ENCODE results near the gene ATP10D.

ATP10D gene

GRCh38 chr4:47485047-47485692, at the start of gene ATP10D:
TSS of gene ATP10D (plus strand) at chr4:47485275. CDS start at chr4:47512541, 27,266 bp downstream.
- peak within 1 kb of the TSS; percentile 98 to 99 (median 99) for H3K27ac Mint-ChIP-seq
- H3K4me3 Mint-ChIP-seq: peak within 1 kb of the TSS; percentile 90 to 97 (median 94)
- TF ChIP-seq CTCF (IDR thresholded peaks at IDR 0.05; ENCODE audit: unreplicated experiment in 3 of 3): no peak
- no peaks in the 10 kb centered on the region for H3K36me3 Mint-ChIP-seq (ENCODE audit: low read depth)
- peaks cover 13% of the 10 kb centered on the region for H3K4me1 Mint-ChIP-seq
- no peaks in the 10 kb centered on the region for H3K9me3 Mint-ChIP-seq
- no peaks in the 10 kb centered on the region for H3K27me3 Mint-ChIP-seq (ENCODE audit: low read depth)

- H3K27me3 Mint-ChIP-seq (ENCODE audit: low read depth): no peaks in the 10 kb centered on the region
- no peaks in the 10 kb centered on the region for H3K9me3 Mint-ChIP-seq
- H3K27ac Mint-ChIP-seq: no peak overlapping the region
- peaks cover 4% of the 10 kb centered on the region for H3K36me3 Mint-ChIP-seq (ENCODE audit: low read depth)
- no peak for TF ChIP-seq CTCF (IDR thresholded peaks at IDR 0.05; ENCODE audit: unreplicated experiment in 3 of 3)
- no peaks in the 10 kb centered on the region for H3K4me1 Mint-ChIP-seq
- no peak overlapping the region for H3K4me3 Mint-ChIP-seq
Observed at GRCh38 chr4:47442980-47443379, 42.1 kb upstream of the ATP10D start.

GRCh38 chr4:47444031-47444430, 41.0 kb upstream of the ATP10D start:
- H3K4me1 Mint-ChIP-seq: no peaks in the 10 kb centered on the region
- H3K4me3 Mint-ChIP-seq: no peak overlapping the region
- H3K36me3 Mint-ChIP-seq (ENCODE audit: low read depth): peaks cover 10% of the 10 kb centered on the region
- no peak for TF ChIP-seq CTCF (IDR thresholded peaks at IDR 0.05; ENCODE audit: unreplicated experiment in 3 of 3)
- H3K27me3 Mint-ChIP-seq (ENCODE audit: low read depth): no peaks in the 10 kb centered on the region
- H3K27ac Mint-ChIP-seq: no peak overlapping the region
- no peaks in the 10 kb centered on the region for H3K9me3 Mint-ChIP-seq

GRCh38 chr4:47451657-47452056, 33.4 kb upstream of the ATP10D start:
- H3K36me3 Mint-ChIP-seq (ENCODE audit: low read depth): peaks cover 45% of the 10 kb centered on the region
- no peaks in the 10 kb centered on the region for H3K4me1 Mint-ChIP-seq
- TF ChIP-seq CTCF (IDR thresholded peaks at IDR 0.05; ENCODE audit: unreplicated experiment in 3 of 3): no peak
- H3K27me3 Mint-ChIP-seq (ENCODE audit: low read depth): no peaks in the 10 kb centered on the region
- H3K4me3 Mint-ChIP-seq: no peak overlapping the region
- H3K27ac Mint-ChIP-seq: no peak overlapping the region
- no peaks in the 10 kb centered on the region for H3K9me3 Mint-ChIP-seq

DNA sequence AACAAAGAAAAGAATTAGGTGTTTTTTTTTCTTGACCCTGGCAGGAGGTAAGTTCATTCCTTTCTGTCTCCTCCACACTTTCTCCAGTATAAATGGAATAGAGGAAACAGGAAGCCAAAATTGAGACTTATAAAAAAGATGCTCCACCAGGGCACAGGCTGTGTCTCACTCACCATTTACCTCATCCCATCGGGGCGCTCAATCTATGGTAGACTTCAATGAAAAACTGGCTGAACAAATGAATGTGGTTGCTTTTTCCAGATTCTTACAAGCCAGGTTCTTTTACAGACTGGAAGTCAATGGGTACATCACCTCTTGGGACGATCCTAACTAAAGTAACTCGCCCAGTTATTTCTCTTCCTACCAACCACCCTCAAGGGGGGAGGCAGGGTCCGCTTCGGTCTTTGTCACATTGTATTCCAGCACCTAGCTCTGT, 22.3 kb upstream of the ATP10D start:
- Mint-ChIP-seq H3K27ac (peak overlapping the region; percentile 54 to 91 (median 79)), H3K4me3 (peak overlapping the region; percentile 86 to 92 (median 90)), H3K36me3 (ENCODE audit: low read depth) (peaks cover 25% of the 10 kb centered on the region), H3K4me1 (peaks cover 26% of the 10 kb centered on the region), H3K27me3 (ENCODE audit: low read depth) (no peaks in the 10 kb centered on the region), H3K9me3 (no peaks in the 10 kb centered on the region)
- TF ChIP-seq CTCF (IDR thresholded peaks at IDR 0.05; ENCODE audit: unreplicated experiment in 3 of 3): no peak

All from nephron (organoid).